ENCODE measurements around the gene USP40. TPM values are rescaled to one million over a fixed set of nuclear protein-coding genes. Genes with fewer than 3 reads are reported as not detected.

Gene USP40
- total RNA-seq, 1 donor: 40.2 TPM

DNA sequence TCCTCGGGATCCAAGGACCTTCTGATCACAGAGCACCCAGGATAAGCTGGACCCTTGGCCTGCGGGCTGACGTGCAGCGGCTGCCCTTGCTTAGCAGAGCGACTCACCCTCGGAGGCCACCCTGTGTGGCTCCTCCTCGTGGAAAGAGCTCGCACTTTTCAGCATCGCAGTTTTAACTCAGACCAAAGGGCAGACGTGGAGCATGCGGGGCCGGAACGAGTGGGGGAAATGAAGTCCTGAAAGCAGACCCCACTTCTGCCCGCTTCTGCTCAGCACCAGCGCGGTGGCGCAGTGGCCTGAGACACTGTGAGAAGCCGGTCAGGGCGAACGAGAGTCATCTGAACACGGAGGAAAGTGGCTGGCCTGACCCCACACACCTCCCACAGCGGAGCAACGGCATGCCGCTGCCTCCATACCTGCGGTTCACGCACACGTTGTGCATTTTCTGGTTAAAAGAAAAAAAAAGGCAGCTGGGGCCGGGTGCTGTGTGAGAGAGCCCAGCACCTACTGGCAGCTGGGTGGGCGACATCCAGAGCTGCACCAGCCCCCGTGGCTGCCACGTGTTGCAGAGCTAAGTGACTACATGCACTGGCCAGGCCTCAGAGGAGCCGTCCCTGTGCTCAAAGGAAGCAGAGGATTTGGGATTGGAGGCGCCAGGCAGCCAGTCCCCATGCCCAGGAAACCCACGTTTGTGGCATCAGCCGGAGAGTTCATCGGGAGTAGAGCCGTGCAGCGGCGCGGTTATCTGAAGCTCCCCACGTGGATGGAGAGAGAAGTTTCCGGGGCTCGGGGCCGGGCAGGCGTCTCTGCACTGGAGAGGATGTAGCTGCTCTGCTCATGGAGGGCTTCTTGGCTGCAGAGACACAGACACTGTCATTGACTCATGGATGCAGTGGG, 89.7 kb downstream of the USP40 start:
- TF ChIP-seq, protein P1, sequence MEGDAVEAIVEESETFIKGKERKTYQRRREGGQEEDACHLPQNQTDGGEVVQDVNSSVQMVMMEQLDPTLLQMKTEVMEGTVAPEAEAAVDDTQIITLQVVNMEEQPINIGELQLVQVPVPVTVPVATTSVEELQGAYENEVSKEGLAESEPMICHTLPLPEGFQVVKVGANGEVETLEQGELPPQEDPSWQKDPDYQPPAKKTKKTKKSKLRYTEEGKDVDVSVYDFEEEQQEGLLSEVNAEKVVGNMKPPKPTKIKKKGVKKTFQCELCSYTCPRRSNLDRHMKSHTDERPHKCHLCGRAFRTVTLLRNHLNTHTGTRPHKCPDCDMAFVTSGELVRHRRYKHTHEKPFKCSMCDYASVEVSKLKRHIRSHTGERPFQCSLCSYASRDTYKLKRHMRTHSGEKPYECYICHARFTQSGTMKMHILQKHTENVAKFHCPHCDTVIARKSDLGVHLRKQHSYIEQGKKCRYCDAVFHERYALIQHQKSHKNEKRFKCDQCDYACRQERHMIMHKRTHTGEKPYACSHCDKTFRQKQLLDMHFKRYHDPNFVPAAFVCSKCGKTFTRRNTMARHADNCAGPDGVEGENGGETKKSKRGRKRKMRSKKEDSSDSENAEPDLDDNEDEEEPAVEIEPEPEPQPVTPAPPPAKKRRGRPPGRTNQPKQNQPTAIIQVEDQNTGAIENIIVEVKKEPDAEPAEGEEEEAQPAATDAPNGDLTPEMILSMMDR (IDR thresholded peaks at IDR 0.05; ENCODE audit: insufficient read depth, low read length): no peak
- no peak overlapping the region for H3K4me3 ChIP-seq (ENCODE audit: low read depth, low read length)
- no peak for DNase-seq (ENCODE audit: low read depth)

DNA sequence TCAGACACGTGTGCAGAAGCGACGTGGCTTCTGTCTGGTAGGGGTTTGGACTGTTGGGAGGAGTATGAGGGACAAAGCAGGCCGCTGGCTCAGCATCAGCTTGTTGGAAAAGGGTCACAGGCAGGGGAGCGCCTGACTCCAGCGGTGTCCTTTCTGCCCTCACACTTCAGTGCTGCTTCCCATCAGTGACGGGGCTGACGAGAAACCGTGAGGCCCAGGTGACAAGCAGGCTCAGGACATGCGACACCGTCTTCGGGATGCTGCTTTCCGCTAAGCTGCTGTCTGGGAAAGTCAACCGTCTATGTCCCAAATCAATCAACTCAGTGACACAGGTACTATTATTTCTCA, 90.5 kb downstream of the USP40 start:
- no peak overlapping the region for H3K4me3 ChIP-seq (ENCODE audit: low read depth, low read length)
- TF ChIP-seq, protein P1 (IDR thresholded peaks at IDR 0.05; ENCODE audit: insufficient read depth, low read length): no peak
- DNase-seq (ENCODE audit: low read depth): no peak

DNA sequence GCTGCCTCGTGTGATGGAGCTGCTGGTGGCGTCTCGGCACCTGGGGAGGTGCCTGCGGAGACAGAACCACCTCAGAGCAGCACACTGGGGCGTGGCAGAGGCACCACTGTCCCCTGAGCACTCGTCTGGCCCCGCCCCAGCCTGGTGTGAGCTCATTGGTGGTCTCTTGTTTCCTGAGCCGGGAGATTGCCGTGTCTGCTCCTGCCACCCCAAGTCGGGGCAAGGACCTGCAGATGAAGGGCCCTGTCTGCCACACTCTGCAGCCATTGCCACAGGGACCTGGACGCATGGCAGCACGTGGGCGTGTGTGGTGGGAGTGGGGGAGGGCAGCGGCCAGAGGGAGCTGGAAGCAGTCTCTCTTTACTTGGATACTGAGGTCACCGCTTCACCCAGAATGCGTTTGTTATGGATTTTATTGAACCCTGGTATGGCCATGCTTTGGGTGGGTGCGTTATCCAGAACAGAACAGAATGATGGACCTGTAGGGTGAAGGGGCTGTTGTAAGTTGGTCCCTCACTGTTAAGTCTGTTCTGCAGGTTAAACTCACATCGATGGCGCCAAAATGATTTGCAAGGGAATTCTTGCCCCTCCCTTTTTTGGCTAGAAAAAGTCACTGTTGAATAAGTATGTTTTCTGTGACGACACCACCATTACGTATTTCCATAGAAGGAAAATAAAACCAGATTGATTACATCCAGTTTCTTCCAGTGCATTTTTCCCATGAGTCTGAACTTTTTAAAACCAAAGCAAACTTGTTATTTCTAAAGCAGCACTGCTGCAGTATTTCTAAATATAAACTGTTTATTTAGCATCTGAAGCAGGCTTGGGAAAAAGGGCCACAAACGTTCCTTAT, 92.0 kb downstream of the USP40 start:
- DNase-seq (ENCODE audit: low read depth): peak; percentile 24
- no peak overlapping the region for H3K4me3 ChIP-seq (ENCODE audit: low read depth, low read length)
- TF ChIP-seq, protein P1 (IDR thresholded peaks at IDR 0.05; ENCODE audit: insufficient read depth, low read length): no peak

DNA sequence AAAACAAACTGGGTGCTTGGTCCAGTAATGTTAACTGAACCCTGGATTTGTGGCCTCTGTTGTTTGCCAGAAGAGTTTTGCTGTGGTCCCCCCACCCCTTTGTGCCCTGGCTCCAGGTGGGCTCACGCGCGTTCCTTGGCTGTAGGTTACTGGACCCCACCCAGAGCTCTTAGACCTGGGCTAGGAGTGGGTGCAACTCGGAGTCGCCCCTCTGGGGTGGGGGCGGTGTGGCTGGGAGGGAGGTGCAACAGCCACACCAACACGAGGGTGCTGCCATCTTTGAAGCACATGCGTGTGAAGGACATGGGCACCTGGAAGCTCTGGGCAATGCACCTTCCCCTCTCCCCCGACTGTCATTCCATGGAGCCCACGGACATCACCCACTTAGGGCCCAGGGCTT, 92.7 kb downstream of the USP40 start:
- no peak for DNase-seq (ENCODE audit: low read depth)
- no peak overlapping the region for H3K4me3 ChIP-seq (ENCODE audit: low read depth, low read length)
- TF ChIP-seq, protein P1 (IDR thresholded peaks at IDR 0.05; ENCODE audit: insufficient read depth, low read length): no peak

DNA sequence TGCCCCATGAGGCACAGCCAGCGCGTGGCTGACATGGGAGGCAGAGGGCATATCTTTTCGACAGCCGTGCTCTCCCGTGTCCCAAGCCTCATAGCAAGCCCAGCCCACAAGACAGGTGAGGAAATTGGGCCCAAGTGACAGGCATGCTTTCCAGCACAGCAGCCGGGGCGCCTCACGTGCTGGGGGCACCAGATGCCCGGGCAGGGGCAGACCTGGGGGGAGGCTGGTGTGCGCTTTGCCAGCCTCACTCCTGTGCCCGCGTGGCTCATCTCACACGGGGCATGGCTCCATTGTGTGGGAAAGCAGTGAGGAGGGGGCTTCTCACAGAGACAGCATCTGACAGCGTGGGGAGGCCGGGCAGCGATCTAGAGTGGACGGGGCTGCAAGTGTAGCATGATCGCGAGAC, 93.2 kb downstream of the USP40 start:
- no peak for DNase-seq (ENCODE audit: low read depth)
- H3K4me3 ChIP-seq (ENCODE audit: low read depth, low read length): no peak overlapping the region
- TF ChIP-seq, protein P1 (IDR thresholded peaks at IDR 0.05; ENCODE audit: insufficient read depth, low read length): no peak

DNA sequence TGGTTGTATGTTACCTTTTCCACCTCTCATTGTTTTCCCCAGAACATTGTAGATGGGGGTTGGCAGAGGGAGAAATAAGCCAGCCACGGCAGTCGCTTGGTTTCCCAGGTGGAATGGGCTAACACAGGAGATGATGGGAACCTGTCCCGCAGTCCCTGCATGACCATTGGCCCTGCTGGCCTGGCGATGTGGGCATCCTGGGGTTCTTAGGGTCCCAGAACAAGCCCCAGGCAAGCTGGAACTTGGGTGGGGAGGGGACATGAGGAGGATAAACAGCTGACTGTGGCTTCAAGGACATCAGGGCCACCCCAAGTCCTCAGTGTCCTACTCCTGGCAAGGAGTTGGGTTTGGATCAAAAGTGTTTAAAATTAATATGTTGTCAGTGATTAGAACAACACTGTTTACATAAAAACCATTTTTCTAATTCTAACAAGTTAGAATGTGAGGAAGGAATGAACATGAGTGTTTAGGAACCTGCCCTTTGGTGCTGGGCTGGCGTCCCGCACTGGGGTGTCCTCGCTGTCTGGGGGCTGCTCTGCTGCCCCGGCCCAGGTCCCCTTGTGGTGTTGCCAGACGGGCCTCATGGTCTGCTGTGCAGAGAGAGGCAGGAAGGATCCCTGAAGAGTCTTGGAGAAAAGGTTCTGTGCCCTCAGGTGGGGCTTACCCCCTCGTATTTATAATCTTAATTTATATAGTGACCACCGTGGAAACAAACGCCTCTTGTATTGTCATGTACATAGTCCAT, 95.1 kb downstream of the USP40 start:
- no peak for DNase-seq (ENCODE audit: low read depth)
- no peak overlapping the region for H3K4me3 ChIP-seq (ENCODE audit: low read depth, low read length)
- TF ChIP-seq, protein P1 (IDR thresholded peaks at IDR 0.05; ENCODE audit: insufficient read depth, low read length): no peak

Data from fibroblast of the aortic adventitia (primary cell).